ENCODE results near the gene MOCS2.

GRCh38 chr5:53116597-53116996 lies 7.0 kb upstream of the MOCS2 start:
- TF ChIP-seq CTCF (conservative IDR thresholded peaks at IDR 0.05 in 1 of 2, IDR thresholded peaks at IDR 0.05 in 1 of 2; ENCODE audit: extremely low read depth in 1 of 2, insufficient read depth in 1 of 2, low read depth in 1 of 2, low read length in 2 of 2) (no peak), EZH2 (IDR thresholded peaks at IDR 0.05; ENCODE audit: borderline replicate concordance, low read length) (no peak)

All from mammary epithelial cell (primary cell).